ENCODE results near the gene GREB1.

GRCh38 chr2:11528228-11528627, 5.6 kb upstream of the GREB1 start:
- TF ChIP-seq CTCF (IDR thresholded peaks at IDR 0.05) (no peak), POLR2A (IDR thresholded peaks at IDR 0.05) (no peak)

Measured in tibial nerve (tissue), 3 donors.